Psoas muscle (tissue), 8 donors: ENCODE measurements around the gene CABP5. TPM values are rescaled to one million over a fixed set of nuclear protein-coding genes. Genes with fewer than 3 reads are reported as not detected.

Experiments
- ATAC-seq, 4 donors: fragments of 200-7000 bp; cut with Tn5 transposase; one replicate each; pipeline ENCODE4 v1.9.1; 2020; ENCODE audit warnings: moderate library complexity in 3 of 4, mild to moderate bottlenecking in 2 of 4
- DNase-seq, 2 donors: peaks; one replicate each; pipeline ENCODE4 v3.0.0-alpha.2; 2020
- H3K27ac ChIP-seq: fragments of 200-600 bp; one replicate; pipeline ENCODE4 v1.8.0; 2022
- H3K27me3 ChIP-seq, 3 donors: fragments of 200-600 bp in 1 of 3; one replicate each; pipeline versions ENCODE4 v1.6.1 to v1.8.0; 2013 to 2022; ENCODE audit warnings: low read length in 2 of 3, mild to moderate bottlenecking in 2 of 3, moderate library complexity in 1 of 3; ENCODE audit not compliant: insufficient read depth in 3 of 3
- H3K36me3 ChIP-seq, 2 donors: fragments of 200-600 bp in 1 of 2; one replicate each; pipeline versions ENCODE4 v1.6.1 to v1.8.0; 2013 to 2022; ENCODE audit warnings: low read depth in 1 of 2, mild to moderate bottlenecking in 1 of 2, moderate library complexity in 1 of 2; ENCODE audit not compliant: insufficient read depth in 1 of 2
- H3K4me1 ChIP-seq: fragments of 200-600 bp; one replicate; pipeline ENCODE4 v1.8.0; 2022
- H3K4me3 ChIP-seq: fragments of 200-600 bp; one replicate; pipeline ENCODE4 v1.8.0; 2022; ENCODE audit warnings: mild to moderate bottlenecking
- H3K9me3 ChIP-seq: fragments of 200-600 bp; one replicate; pipeline ENCODE4 v1.8.0; 2022
- WGBS, 3 donors: extraction: QIAGEN DNeasy Blood & Tissue Kit; methylation state at CpG; one replicate each; pipeline versions ENCODE4 v1.1.6 to v1.1.7; 2013; 5-methylcytosine and 5-hydroxymethylcytosine counted together
- intact Hi-C, 2 donors: fragments of 100-400 bp; cut with DNase I; formaldehyde crosslinking; loops; one replicate each; pipeline versions ENCODE4 v1.11.0 to v1.14.2; 2022
- polyA plus RNA-seq, 3 donors: library from polyadenylated mRNA; stranded (reverse); fragments of 200-250 nt; gene quantifications; one replicate each; pipeline ENCODE4 v1.2.3, GENCODE V29; 2013
- total RNA-seq, 4 donors: library from RNA; stranded (reverse); fragmentation: NEBNext Ultra II Directional in 2 of 4; extraction: Animal tissue kit (Norgen Biotek cat#: 25700) in 2 of 4; gene quantifications; one replicate each; pipeline versions ENCODE4 v1.2.1 to v1.2.4, GENCODE V29; 2021 to 2023
- TF ChIP-seq, protein P1 (sequence below): fragments of 200-600 bp; IDR thresholded peaks from one replicate; pipeline ENCODE4 v1.8.0; 2022; ENCODE audit warnings: antibody characterized with exemption
- donor health status: healthy with polysubstance abuse.
- donor health status: DM: no; HTN: no; CAD: no; lungs with moderate emphysema.
- donor health status: Bipolar disorder and iron deficiency.
- donor health status: healthy.
- donor health status: DM: yes; HTN: yes; CAD: no.
- donor health status: DM: no; HTN: no; CAD: no.
- donor health status: DM: no; HTN: no; CAD: no.
- donor health status: DM: yes; HTN: yes; CAD: no.

Gene CABP5
- total and polyA plus RNA-seq, 7 donors, result 0.18 TPM; not detected in 6

DNA sequence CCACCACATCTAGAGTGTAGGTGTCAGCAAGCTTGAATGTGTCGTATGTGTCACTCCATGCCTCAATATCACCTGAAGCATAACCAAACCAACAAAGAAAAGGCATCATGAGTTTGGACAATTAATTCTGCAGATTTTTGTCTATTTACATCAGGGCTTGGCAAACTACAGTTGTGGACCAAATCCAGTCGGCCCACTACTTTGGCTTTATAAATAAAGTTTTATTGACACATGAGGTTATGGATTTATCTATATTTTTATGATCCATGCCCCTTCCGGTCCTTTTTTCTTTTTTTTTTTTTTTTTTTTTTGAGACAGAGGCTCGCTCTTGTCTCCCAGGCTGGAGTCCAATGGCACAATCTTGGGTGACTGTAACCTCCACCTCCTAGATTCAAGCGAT, 9.2 kb upstream of the CABP5 start:
- TF ChIP-seq, protein P1, sequence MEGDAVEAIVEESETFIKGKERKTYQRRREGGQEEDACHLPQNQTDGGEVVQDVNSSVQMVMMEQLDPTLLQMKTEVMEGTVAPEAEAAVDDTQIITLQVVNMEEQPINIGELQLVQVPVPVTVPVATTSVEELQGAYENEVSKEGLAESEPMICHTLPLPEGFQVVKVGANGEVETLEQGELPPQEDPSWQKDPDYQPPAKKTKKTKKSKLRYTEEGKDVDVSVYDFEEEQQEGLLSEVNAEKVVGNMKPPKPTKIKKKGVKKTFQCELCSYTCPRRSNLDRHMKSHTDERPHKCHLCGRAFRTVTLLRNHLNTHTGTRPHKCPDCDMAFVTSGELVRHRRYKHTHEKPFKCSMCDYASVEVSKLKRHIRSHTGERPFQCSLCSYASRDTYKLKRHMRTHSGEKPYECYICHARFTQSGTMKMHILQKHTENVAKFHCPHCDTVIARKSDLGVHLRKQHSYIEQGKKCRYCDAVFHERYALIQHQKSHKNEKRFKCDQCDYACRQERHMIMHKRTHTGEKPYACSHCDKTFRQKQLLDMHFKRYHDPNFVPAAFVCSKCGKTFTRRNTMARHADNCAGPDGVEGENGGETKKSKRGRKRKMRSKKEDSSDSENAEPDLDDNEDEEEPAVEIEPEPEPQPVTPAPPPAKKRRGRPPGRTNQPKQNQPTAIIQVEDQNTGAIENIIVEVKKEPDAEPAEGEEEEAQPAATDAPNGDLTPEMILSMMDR, result no peak
- H3K4me3 ChIP-seq, result no peak overlapping the region
- DNase-seq, result no peak
- no peak for ATAC-seq
- H3K27me3 ChIP-seq, result no peaks in the 10 kb centered on the region
- intact Hi-C loops, result no loop called here
- H3K9me3 ChIP-seq, result no peaks in the 10 kb centered on the region
- H3K4me1 ChIP-seq, result no peaks in the 10 kb centered on the region
- no peak overlapping the region for H3K27ac ChIP-seq
- H3K36me3 ChIP-seq, result peaks cover 2 to 94% of the 10 kb centered on the region in 2 donors
- 85 to 90% (median 87%) methylated on average over 5 of the region's 5 CpGs for WGBS, 3 donors

DNA sequence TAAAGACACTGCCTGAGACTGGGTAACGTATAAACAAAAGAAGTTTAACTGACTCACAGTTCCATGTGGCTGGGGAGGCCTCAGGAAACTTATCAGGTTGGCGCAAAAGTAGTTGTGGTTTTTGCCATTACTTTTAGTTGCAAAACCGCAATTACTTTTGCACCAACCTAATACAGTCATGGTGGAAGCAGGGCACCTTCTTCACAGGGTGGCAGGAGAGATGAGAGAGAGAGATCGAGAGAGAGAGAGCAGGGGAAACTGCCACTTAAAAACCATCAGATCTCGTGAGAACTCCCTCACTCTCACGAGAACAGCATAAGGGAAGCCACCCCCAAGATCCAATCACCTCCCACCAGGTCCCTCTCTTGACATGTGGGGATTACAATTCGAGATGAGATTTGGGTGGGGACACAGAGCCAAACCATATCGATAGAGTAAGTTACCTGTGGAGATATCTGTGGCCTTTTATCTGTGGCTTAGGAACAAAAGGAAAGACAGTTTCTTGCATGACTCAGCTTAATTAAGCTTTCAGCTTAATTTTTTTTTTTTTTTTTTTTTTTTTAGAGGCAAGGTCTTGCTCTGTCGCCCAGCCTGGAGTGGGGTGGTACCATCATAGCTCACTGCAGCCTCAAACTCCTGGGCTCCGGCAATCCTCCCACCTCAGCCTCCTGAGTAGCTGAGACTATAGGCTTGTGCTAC, 7.6 kb upstream of the CABP5 start:
- Histone ChIP-seq H3K4me3 (no peak overlapping the region), H3K27me3 (no peaks in the 10 kb centered on the region), H3K27ac (no peak overlapping the region), H3K4me1 (no peaks in the 10 kb centered on the region), H3K36me3 (peaks cover 2 to 92% of the 10 kb centered on the region in 2 donors), H3K9me3 (no peaks in the 10 kb centered on the region)
- TF ChIP-seq, protein P1, result no peak
- no peak for ATAC-seq
- DNase-seq, result no peak
- intact Hi-C loops, result no loop called here
- WGBS, 3 donors, result 89 to 93% (median 89%) methylated on average over 10 of the region's 10 CpGs

DNA sequence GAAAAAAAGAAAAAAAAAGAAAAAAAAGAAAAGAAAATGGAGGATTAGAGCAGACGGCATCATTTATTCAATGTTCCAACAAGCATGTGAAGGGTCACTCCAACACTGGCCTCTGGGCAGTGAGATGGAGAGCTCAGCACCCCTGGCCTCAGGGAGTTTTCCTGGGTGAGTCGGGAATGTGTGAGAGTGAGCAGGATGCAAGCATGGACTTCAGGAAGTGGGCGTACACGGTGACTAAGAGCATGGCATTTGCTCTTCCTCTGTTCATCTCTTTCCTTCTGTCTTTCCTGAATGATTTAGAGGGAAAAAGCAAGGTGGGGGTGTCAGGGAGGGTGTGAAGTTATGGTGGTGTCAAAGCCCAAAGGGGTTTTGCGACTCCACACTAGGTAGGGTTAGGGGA, 682 bp upstream of the CABP5 start:
- Histone ChIP-seq H3K4me1 (no peaks in the 10 kb centered on the region), H3K27ac (no peak overlapping the region), H3K36me3 (peaks cover 0 to 26% of the 10 kb centered on the region in 2 donors), H3K4me3 (no peak overlapping the region), H3K9me3 (no peaks in the 10 kb centered on the region), H3K27me3 (no peaks in the 10 kb centered on the region)
- TF ChIP-seq, protein P1, result no peak
- intact Hi-C loops, result no loop called here
- 76 to 79% (median 77%) methylated on average over 5 of the region's 5 CpGs for WGBS, 3 donors
- DNase-seq (no peak), ATAC-seq (no peak)

DNA sequence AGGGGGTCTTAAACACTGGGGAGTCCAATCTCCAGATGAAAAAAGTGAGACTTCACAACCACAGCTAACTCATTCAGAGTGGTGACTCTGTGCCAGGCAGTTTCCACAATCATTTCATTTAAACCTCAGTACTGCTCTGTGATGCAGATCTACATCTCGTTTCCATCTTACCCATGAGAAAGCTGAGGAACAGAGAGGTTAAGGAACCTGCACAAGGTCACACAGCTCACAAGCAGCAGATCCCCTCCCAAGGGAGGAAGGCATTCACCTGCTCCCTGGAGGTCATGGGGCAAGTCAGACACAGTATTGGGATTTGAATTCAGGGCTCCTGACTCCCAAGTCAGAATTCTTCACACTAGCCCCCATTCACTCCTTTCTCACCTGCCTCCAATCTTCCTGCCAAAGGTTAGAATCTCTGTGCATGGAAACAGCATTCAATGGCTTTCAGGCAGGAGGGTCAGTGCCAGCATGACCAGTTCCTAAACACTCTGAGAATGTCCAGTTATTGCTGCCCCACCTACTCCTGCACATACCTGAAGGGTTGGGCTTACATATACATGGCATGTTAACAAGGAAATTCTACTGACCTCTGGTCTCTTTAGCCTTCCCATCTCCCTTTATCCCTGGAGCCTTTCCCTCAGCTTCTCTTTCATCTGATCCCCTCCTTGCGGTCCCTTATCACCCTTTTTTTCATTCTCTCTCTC, 1.9 kb downstream of the CABP5 start:
- Histone ChIP-seq H3K9me3 (peaks cover 7% of the 10 kb centered on the region), H3K27ac (no peak overlapping the region), H3K27me3 (no peaks in the 10 kb centered on the region), H3K4me1 (no peaks in the 10 kb centered on the region), H3K4me3 (no peak overlapping the region), H3K36me3 (peaks cover 0 to under 1% of the 10 kb centered on the region in 2 donors)
- DNase-seq, result no peak
- ATAC-seq, result no peak
- TF ChIP-seq, protein P1, result no peak
- 49 to 59% (median 50%) methylated on average over 2 of the region's 2 CpGs for WGBS, 3 donors
- intact Hi-C loops, result no loop called here
